B cell (primary cell): ENCODE results near the gene KISS1R. TPM values are rescaled to one million over a fixed set of nuclear protein-coding genes. Genes with fewer than 3 reads are reported as not detected.

Experiments used
- ATAC-seq: fragments of 200-7000 bp; cut with Tn5 transposase; one replicate; pipeline ENCODE4 v1.10.0; 2021; ENCODE audit warnings: low read depth, mild to moderate bottlenecking, moderate number of reproducible peaks, moderate library complexity
- CTCF ChIA-PET: fragments of 350-600 bp; sonication (Branson Sonifier 250); formaldehyde crosslinking; loops from one replicate; lab custom pipeline; 2021; ENCODE audit warnings: antibody characterized with exemption, inconsistent platforms; lab: Charles Lee
- POLR2A ChIA-PET: fragments of 350-600 bp; sonication (Branson Sonifier 250); formaldehyde crosslinking; loops from one replicate; lab custom pipeline; 2021; ENCODE audit warnings: antibody characterized with exemption; lab: Charles Lee
- DNase-seq: peaks from one replicate; pipeline ENCODE4 v3.0.0; 2013
- H2AFZ ChIP-seq: 2 replicates; pipeline ENCODE4 v1.6.1; 2012; ENCODE audit warnings: mild to moderate bottlenecking, low read depth, low read length; ENCODE audit not compliant: insufficient read depth, poor library complexity, severe bottlenecking
- H3K27ac ChIP-seq, 2 donors: 1 replicate in 1 of 2; 2 replicates in 1 of 2; pipeline ENCODE4 v1.5.1; 2012 to 2013; ENCODE audit warnings: low read length in 2 of 2, mild to moderate bottlenecking in 2 of 2, moderate library complexity in 1 of 2
- H3K27me3 ChIP-seq, 4 experiments: fragments of 200-600 bp in 1 of 4; sonication (generic) in 1 of 4; replicated peaks in 1 of 4; 1 replicate in 2 of 4; 2 replicates in 2 of 4; pipeline versions ENCODE4 v1.6.1 to v1.7.0; 2013 to 2016; ENCODE audit warnings: low read length in 3 of 4, mild to moderate bottlenecking in 2 of 4, mixed read lengths in 1 of 4, moderate library complexity in 1 of 4; ENCODE audit not compliant: insufficient read depth in 4 of 4, control insufficient read depth in 3 of 4; ENCODE audit errors: control extremely low read depth in 1 of 4
- H3K36me3 ChIP-seq, 2 experiments: replicated peaks in 1 of 2; 1 replicate in 1 of 2; 2 replicates in 1 of 2; pipeline versions ENCODE4 v1.6.1 to v1.7.1; 2013; ENCODE audit warnings: low read length in 1 of 2; ENCODE audit not compliant: insufficient read depth in 2 of 2, control insufficient read depth in 1 of 2; ENCODE audit errors: control extremely low read depth in 1 of 2, extremely low read depth in 1 of 2
- H3K4me1 ChIP-seq, 2 donors: fragments of 200-600 bp in 1 of 2; sonication (generic) in 1 of 2; 1 replicate in 1 of 2; 2 replicates in 1 of 2; pipeline versions ENCODE4 v1.5.1 to v1.6.1; 2013 to 2017; ENCODE audit warnings: low read length in 2 of 2; ENCODE audit not compliant: control insufficient read depth in 2 of 2, insufficient read depth in 2 of 2
- H3K4me2 ChIP-seq: replicated peaks from 2 replicates; pipeline ENCODE3; 2012; ENCODE audit warnings: mild to moderate bottlenecking, low read depth, low read length; ENCODE audit not compliant: poor library complexity, severe bottlenecking
- H3K4me3 ChIP-seq, 5 experiments: fragments of 200-600 bp in 1 of 5; sonication (generic) in 1 of 5; 1 replicate in 3 of 5; 2 replicates in 2 of 5; pipeline versions ENCODE4 v1.5.1 to v1.7.0; 2011 to 2016; ENCODE audit warnings: low read length in 4 of 5, mild to moderate bottlenecking in 4 of 5, low read depth in 2 of 5, control low read depth in 1 of 5, moderate library complexity in 1 of 5; ENCODE audit not compliant: insufficient read depth in 1 of 5; ENCODE audit errors: control extremely low read depth in 1 of 5, extremely low read depth in 1 of 5
- H3K79me2 ChIP-seq: fragments of 200-600 bp; sonication (generic); one replicate; pipeline ENCODE4 v1.6.0; 2016; ENCODE audit warnings: low read length; ENCODE audit not compliant: control insufficient read depth, insufficient read depth
- H3K9ac ChIP-seq: fragments of 200-600 bp; sonication (generic); 2 replicates; pipeline ENCODE4 v1.6.1; 2017; ENCODE audit warnings: mild to moderate bottlenecking, low read length, moderate library complexity
- H3K9me3 ChIP-seq, 3 donors: one replicate each; pipeline versions ENCODE4 v1.6.1 to v1.7.1; 2013; ENCODE audit warnings: low read length in 2 of 3; ENCODE audit not compliant: control insufficient read depth in 2 of 3, insufficient read depth in 1 of 3; ENCODE audit errors: control extremely low read depth in 1 of 3
- H4K20me1 ChIP-seq: 2 replicates; pipeline ENCODE4 v1.6.0; 2012; ENCODE audit warnings: mild to moderate bottlenecking, low read length; ENCODE audit not compliant: insufficient read depth, control insufficient read depth, poor library complexity, severe bottlenecking
- H3K27ac Mint-ChIP-seq: one replicate; pipeline ENCODE4 v1.8.0; 2021; ENCODE audit warnings: mixed read lengths
- H3K27me3 Mint-ChIP-seq: one replicate; pipeline ENCODE4 v1.8.0; 2021; ENCODE audit warnings: mixed read lengths
- H3K4me1 Mint-ChIP-seq: one replicate; pipeline ENCODE4 v1.8.0; 2021; ENCODE audit warnings: mixed read lengths
- H3K4me3 Mint-ChIP-seq: one replicate; pipeline ENCODE4 v1.8.0; 2021; ENCODE audit warnings: mixed read lengths
- H3K9me3 Mint-ChIP-seq: one replicate; pipeline ENCODE4 v1.8.0; 2022; ENCODE audit warnings: mixed read lengths; ENCODE audit not compliant: insufficient read depth
- CTCF ChIP-seq: fragments of 200-600 bp; IDR thresholded peaks from one replicate; pipeline ENCODE4 v1.8.0; 2022; ENCODE audit warnings: antibody characterized with exemption, mild to moderate bottlenecking
- EZH2 ChIP-seq: IDR thresholded peaks from 2 replicates; pipeline ENCODE4 v1.6.1; 2012; ENCODE audit warnings: borderline replicate concordance, low read depth, mild to moderate bottlenecking, moderate library complexity, low read length; ENCODE audit not compliant: insufficient read depth, poor library complexity, severe bottlenecking
- WGBS: methylation state at CpG from one replicate; pipeline ENCODE4 v1.1.5; 2013; ENCODE audit warnings: missing lambda C conversion rate; ENCODE audit not compliant: insufficient coverage; 5-methylcytosine and 5-hydroxymethylcytosine counted together
- intact Hi-C: fragments of 100-400 bp; cut with micrococcal nuclease; formaldehyde crosslinking; loops from one replicate; pipeline ENCODE4 v1.10.0; 2022
- polyA plus RNA-seq: library from polyadenylated mRNA; depleted of rRNA; stranded (reverse); fragments of >200 nt; gene quantifications from 2 replicates; pipeline ENCODE4 v1.2.3, GENCODE V29; 2012
- total RNA-seq, 2 donors: library from RNA; stranded (reverse); fragments of 120-200 nt in 1 of 2; gene quantifications; 1 replicate in 1 of 2; 2 replicates in 1 of 2; pipeline versions ENCODE4 v1.2.3 to v1.2.4, GENCODE V29; 2013 to 2022

The KISS1R gene
- total and polyA plus RNA-seq, 2 donors (not counting 1 experiment from before 2014, with no cell fraction given) = 0.79 to 1.3 TPM

DNA sequence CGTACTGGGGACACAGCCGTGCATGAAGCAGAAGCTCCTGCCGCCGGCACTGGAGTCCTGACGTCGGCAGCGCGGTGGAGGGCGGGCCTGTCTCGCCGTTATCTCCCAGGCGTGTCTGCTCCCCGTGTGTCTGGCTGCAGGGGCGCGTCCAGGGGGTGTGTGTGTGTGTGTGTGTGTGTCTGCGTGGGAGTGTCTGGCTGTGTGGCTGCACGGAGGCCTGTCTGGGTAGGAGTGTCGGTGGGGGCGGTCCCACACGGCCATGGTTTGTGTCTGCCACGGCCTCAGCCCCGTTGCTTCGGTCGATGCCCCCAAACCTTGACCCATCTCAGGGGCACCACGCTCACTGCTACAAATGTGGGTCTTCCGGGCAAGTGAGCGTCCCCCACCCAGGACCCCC lies 27.0 kb downstream of the KISS1R start:
- H3K9ac ChIP-seq = no peak overlapping the region
- H3K36me3 ChIP-seq = no peaks in the 10 kb centered on the region
- no peak overlapping the region for H3K4me2 ChIP-seq
- peaks cover 25% of the 10 kb centered on the region for H4K20me1 ChIP-seq
- no peak overlapping the region for H3K27ac ChIP-seq
- peaks cover 39 to 48% of the 10 kb centered on the region in 2 donors for H3K4me1 ChIP-seq
- peaks cover 51% of the 10 kb centered on the region for H3K4me1 Mint-ChIP-seq
- no peak overlapping the region for H3K4me3 ChIP-seq
- 93% methylated on average over 23 of the region's 27 CpGs for WGBS
- no peaks in the 10 kb centered on the region for H3K27me3 Mint-ChIP-seq
- intact Hi-C loops = no loop called here
- no peak overlapping the region for H2AFZ ChIP-seq
- peak overlapping the region; percentile 67 for H3K27ac Mint-ChIP-seq
- no peaks in the 10 kb centered on the region for H3K9me3 Mint-ChIP-seq
- TF ChIP-seq EZH2 (no peak), CTCF (no peak)
- H3K79me2 ChIP-seq = peaks cover 34% of the 10 kb centered on the region
- ChIA-PET CTCF (interaction anchor here (1.1 kb wide), 1 partner anchor 8 kb away, joined by 4 read pairs; no protein-coding TSS in a partner anchor), POLR2A (interaction anchor here (0.5 to 1.2 kb wide), 4 partner anchors 10 to 189 kb away, joined by 3 to 6 read pairs (median 4); no protein-coding TSS in a partner anchor)
- H3K9me3 ChIP-seq = peaks cover 0 to 10% (median 0%) of the 10 kb centered on the region in 3 donors
- H3K4me3 Mint-ChIP-seq = no peak overlapping the region
- no peaks in the 10 kb centered on the region for H3K27me3 ChIP-seq
- DNase-seq (peak; percentile 68), ATAC-seq (no peak)

- Mint-ChIP-seq H3K27ac (peak overlapping the region; percentile 63), H3K4me1 (peaks cover 50% of the 10 kb centered on the region), H3K4me3 (no peak overlapping the region), H3K27me3 (no peaks in the 10 kb centered on the region), H3K9me3 (no peaks in the 10 kb centered on the region)
- intact Hi-C loops = no loop called here
- Histone ChIP-seq H2AFZ (no peak overlapping the region), H3K4me1 (peaks cover 45 to 50% of the 10 kb centered on the region in 2 donors), H4K20me1 (peaks cover 23% of the 10 kb centered on the region), H3K4me2 (no peak overlapping the region), H3K4me3 (no peak overlapping the region), H3K9me3 (peaks cover 0 to 10% (median 0%) of the 10 kb centered on the region in 3 donors), H3K9ac (no peak overlapping the region), H3K27me3 (no peaks in the 10 kb centered on the region), H3K27ac (peak overlapping the region in 1 of 2 donors; percentile 4), H3K79me2 (peaks cover 34% of the 10 kb centered on the region), H3K36me3 (no peaks in the 10 kb centered on the region)
- CTCF ChIA-PET = interaction anchor here (1.1 to 1.2 kb wide), 2 partner anchors 8 to 22 kb away, joined by 3 to 4 read pairs; no protein-coding TSS in a partner anchor
- POLR2A ChIA-PET = interaction anchor here (0.5 to 1.2 kb wide), 3 partner anchors 9 to 188 kb away, joined by 3 to 6 read pairs (median 4); no protein-coding TSS in a partner anchor
- WGBS = 88% methylated on average over 22 of the region's 22 CpGs
- no peak for TF ChIP-seq CTCF
- no peak for TF ChIP-seq EZH2
- no peak for DNase-seq
- ATAC-seq = no peak
These were observed 27.6 kb downstream of the KISS1R start for GRCh38 chr19:944663-945241.
